HG03139 (cell line): ENCODE data around the gene RBM43.
A peak's percentile ranks its signal among the peaks of the same experiment; 100 is the strongest.
"Not testable (repeated sequence)": the region's sequence is repeated elsewhere in the genome, so short reads cannot be mapped to it uniquely, and the experiment has no call there.

Experiments used
- ATAC-seq: cut with Tn5 transposase; IDR thresholded peaks from one replicate; pipeline ENCODE4 v1.9.1; 2021; ENCODE audit not compliant: unreplicated experiment

Gene RBM43

DNA sequence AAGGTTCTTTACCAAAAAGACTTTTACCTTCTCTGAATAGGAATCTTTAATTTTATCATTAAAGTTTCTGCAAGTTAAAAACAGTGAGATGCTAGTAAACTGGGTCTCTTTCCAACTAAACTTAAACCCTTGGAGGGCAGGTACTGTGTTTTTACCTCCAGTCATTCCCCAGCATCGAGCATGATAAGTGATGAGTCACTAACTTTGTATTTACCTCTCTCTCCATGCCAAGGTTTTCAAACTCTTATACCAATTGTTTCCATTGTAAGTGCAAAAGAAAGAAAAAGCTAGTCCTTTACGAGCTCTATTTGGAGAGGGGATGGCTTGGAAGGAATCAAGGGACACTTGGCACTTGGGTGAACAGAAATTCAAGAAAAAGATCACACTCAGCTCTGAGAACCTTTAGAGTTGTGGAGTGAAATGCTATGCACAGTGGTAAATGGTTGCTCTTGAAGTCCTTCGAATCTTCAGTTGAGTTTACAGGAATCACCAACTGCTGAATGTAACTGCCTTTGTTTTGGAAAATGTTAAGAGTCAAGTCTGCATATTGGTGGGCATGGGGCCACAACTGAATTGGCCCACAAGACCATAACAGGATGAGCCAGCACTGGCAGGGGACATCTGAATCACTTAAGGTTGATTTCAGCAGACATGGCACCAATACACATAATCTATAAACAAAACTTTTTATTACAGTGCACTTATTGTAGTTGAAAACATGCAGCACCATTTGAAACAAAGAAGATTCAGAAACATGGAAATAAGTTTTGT lies 8.3 kb upstream of the RBM43 start:
- ATAC-seq = no peak

DNA sequence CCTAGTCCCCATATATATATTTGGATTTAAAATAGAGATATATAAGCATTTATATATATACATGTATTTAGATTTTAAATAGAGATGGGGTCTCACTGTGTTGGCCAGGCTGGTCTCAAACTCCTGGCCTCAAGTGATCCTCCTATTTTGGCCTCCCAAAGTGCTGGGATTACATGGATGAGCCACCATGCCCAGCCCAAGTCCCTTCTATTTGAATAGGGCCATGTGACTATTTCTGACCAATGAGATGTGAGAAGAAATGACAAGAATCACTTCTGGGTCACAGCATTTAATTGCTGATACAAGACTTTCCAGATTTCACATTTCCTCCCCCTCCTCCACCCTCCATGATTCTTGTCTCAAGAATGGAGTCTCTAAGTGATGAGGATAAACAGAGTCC lies 6.4 kb upstream of the RBM43 start:
- no peak for ATAC-seq

DNA sequence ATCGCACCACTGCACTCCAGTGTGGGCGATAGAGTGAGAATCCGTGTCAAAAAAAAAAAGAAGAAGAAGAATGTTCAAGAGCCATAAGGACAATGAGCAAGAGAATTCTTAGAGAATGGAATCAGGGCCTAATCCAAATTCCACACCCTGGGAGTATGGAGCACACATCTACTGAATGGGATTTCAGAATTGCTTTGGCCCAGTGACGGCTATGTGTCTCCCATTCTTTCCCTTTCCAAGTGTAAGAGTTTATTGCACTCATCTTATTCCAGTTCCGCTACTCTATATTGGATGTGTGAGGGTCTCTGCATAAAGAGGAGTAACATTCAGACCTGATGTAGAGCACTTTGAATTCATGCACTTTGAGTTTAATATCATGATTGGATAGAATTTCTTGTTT lies 5.9 kb upstream of the RBM43 start:
- ATAC-seq = no peak

DNA sequence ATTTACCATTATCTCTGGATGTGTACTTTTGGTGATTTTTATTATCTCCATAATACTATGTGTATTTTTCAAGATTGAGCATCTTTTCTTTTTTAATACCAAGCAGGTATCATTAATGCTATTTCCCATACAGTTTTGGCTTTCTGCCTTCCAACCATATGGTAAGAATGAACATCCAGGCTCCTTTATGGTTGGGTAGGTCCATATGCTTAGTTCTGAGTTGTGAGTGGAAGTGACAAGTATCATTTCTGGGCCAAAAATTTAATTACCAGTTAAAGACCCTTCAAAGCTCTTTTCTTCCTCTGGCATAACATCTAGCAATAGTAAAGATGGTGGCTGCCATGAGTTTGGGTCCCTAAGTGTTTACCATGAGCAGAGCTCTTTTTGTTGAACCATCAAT lies 4.3 kb upstream of the RBM43 start:
- no peak for ATAC-seq

DNA sequence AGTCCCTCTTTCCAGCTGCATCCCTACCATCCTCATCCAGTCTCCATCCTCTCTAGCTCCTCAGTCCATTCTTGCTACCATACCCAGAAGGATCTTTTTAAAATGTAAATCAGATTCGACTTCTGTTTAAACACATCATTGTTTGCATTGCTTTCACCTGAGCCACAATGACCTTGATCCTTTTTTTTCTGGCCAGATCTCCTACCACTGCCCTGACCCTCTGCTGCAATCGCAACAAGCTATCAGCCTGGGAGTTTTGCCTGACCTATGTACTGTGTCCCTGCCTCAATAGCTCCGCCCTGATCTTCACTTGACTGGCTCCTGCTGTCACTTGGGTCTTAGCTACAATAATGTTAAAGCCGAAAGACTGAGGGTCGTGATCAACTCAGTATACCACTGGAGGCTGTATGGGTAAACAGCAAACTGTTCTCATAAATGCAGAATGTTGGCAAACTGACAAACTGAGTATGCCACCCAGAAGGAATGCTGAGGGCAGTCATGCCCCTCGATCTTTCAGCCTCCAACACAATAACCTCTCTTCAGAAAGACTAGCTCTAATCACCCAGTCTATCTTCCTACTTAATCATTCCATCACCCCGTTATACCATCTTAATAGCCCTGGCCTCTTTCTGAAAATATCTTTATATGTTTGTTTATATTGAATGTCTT lies 2.6 kb upstream of the RBM43 start:
- ATAC-seq = no peak

DNA sequence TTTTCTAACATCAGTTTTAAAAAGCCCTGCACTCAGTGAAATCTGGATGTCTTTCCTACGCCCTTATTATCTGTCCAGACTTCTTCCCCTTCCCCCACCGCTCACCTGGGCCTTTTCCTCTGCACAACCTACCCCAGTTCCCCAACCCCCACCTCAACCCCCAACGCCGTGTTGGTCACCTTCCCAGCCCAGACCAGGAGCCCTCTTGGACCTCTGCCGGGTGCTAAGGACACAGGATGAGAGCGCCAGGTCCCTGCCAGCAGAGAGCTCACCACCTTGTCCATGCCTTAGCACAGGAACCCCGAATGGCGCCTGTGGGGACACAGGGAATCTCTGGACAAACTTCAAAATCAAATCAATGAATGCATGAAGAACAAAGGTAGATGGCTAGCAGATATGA lies 966 bp upstream of the RBM43 start:
- ATAC-seq = no peak

DNA sequence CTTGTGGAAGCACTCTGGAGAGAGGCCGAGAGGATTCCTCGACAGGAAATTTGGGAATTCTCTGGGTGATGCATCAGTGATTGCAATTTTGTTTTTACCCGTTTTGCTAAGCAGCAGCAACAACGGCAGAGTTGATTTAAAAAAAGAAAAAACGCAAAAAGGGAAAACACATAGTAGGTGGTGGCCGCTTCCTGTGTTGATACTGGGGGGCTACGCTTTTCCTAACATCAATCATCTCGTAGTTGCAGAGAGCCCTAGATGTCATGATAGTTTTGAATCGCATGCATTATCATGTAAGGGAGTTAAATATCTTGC lies 271 bp upstream of the RBM43 start:
- ATAC-seq = no peak

DNA sequence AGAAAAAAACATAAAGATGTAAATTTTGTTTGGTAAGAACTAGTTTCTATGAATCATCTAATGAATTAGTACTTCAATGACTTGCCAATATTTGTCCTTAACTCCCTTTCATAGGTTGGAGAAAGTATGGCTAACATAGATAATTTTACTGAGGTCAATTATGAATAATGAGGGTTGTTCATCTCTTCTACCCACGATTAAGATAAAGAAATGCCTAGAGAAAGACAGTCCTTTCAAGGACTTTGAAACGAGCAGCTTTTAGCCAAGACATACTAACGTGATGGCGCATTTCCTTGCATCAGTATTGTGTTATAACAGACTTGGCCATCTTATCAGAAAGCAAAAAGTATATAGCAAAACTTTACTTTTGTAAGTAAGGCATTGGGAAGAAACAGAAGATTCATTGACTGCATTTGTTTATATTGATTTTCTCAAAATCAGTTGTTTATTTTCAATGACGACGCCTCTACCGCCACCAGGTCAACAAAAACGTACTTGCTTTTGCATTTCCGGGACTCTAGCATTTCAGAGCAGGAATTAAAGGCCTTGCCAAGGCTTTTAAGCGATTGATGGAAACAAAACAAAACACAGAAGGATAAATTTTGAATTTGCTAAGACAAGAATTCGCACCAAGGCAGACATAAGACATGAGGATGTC lies 961 bp downstream of the RBM43 start:
- ATAC-seq = peak; percentile 15

DNA sequence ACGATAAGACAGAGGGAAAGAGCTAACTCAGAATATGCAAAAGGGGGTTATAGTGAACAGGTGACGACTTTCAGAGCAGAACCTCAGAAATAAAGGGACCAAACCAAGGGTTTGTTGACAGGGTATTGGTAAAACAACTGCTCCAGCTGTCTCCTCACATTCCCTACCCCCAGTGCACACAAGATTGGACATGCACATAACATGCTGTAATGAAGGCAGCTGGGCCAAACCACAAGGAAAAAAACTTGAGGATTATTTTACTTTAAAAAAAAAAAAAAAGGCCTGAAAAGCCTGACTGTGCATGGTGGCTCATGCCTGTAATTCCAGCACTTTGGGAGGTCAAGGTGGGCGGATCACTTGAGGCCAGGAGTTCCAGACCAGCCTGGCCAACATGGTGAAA lies 3.5 kb downstream of the RBM43 start:
- no peak for ATAC-seq

DNA sequence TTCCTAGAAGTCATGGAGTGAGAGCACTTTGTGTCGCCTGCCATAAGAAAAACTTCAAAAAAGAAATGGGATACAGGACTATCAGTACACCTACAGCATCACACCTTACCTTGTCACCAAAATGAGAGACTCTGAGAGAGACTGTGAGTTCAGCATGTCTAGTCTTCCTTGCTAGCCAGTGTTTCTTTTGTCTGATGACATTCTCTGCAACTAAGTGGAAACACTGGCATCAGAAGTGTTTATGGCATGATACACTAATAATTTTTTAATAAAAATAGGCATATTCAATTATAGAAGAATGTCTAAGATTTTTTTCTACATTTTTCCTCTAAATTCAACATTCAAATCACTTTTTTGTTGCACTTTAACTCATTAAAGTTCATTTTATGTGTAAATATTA lies 9.0 kb downstream of the RBM43 start:
- no peak for ATAC-seq

DNA sequence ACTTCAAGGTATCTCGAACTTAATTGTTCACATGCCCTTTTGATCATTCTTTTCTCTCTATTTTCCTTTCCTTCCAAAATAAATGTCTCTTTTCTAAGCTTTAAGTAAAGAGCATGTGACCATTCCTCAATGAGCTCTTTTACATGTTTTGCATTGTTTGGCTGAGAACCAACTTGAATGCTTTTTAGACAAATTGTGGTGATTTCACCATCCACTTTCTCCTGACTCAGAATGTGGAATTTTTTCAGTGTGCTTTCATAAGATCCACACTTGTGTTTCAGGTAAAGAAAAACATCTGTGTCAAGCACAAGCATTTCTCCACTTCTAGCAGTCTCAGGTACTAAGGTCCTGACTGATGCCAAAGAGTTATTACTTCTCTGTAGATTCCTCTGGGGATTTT lies 10.7 kb downstream of the RBM43 start:
- no peak for ATAC-seq

DNA sequence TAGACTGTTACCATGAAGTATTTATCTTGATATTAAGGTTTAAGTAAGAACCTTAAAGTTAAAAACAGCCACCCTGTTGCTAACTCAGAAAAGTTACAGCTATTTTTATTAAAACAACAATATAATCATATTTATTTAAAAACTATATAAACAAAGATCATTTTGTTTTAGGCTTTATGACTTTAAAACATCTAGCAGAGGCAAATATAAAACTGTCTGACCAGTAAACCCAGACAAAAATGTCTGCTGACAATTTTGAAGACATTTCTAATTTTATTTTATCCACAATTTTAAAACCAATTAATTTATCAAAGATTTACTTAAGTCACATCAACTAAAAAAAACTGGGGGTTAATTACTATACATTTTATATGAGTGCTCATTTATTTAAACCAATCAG lies 14.2 kb downstream of the RBM43 start:
- no peak for ATAC-seq

DNA sequence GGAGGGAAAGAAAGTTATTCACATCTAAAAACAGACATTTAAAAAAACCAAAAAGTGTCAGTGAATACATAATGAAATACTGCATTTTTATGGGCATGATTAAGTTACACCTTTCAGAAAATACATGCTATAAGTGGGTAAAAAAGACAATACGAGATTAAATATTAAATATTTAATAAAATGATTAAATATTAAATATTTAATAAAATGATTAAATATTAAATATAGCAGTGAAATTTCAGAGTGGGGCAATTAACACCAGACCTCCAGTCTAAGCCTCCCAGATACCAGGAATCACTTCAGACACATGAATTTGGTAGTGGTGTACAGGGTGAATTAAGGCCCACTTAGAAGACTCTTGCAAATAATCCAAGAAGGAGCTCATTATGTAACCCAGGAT lies 15.5 kb downstream of the RBM43 start:
- no peak for ATAC-seq

DNA sequence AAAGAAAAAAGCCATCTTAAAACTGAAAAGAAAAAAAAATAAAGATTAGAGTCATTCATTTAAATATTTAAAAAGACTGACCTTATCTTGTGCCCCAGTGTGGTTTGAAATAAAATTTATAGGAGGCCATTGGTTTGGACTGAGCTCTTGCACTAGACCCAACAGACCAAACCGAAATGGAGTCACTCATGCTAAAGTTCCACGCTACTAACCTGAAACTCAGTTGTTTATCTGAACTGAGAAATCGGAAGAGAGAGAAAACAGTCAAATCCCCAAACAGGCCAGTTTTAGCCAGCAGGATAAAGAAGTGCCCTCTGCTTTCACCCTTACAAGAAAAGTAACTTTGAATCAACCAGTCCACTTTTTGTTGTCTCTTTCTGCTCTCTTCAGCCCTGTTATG lies 18.2 kb downstream of the RBM43 start:
- no peak for ATAC-seq

DNA sequence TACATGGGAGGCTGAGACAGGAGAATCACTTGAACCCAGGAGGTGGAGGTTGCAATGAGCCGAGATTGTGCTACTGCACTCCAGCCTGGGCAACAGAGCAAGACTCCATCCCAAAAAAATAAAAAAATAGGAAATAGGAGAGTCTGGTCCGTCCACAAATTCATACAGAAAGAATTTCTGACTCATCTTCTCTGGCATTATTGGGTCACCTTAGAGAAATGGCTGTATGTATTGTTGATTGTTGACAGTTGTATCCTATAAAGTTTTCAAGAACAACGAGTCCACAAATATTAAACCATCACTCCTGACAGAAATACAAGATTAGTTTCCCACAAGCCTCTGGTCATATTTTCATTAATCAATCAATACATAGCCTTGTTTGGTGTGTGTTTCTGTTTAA lies 20.4 kb downstream of the RBM43 start:
- no peak for ATAC-seq

DNA sequence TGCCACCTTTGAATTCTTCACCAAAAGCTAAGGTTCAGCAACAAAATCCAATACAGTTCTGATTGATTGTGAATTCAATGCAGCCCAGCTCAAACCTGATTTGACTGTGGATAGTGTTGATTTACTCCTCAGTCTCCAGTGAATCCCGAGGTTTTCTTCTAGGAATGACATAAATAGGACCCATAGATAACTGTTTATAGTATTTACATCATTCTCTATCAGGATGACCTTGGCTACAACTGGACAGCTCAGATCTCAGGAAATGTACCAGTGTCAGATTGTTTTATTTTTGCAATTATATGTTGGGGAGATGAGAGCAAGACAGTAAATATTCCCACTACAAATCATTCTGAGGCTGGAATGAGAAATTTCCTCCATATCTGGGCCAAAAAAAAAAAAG lies 21.2 kb downstream of the RBM43 start:
- no peak for ATAC-seq

DNA sequence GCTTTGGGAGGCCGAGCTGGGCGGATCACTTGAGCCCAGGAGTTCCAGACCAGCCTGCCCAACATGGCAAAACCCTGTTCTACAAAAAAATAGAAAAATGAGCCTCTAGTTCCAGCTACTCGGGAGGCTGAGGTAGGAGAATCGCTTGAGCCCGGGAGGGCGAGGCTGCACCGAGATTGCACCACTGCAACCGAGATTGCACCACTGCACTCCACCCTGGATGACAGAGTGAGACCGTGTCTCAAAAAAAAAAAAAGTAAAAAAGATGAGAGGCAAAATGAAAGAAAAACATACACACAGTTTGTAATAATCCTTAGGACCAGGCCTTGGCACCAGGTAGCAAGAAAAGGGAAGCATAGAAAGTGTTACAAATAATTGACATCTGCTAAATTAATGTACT lies 22.0 kb downstream of the RBM43 start:
- no peak for ATAC-seq

DNA sequence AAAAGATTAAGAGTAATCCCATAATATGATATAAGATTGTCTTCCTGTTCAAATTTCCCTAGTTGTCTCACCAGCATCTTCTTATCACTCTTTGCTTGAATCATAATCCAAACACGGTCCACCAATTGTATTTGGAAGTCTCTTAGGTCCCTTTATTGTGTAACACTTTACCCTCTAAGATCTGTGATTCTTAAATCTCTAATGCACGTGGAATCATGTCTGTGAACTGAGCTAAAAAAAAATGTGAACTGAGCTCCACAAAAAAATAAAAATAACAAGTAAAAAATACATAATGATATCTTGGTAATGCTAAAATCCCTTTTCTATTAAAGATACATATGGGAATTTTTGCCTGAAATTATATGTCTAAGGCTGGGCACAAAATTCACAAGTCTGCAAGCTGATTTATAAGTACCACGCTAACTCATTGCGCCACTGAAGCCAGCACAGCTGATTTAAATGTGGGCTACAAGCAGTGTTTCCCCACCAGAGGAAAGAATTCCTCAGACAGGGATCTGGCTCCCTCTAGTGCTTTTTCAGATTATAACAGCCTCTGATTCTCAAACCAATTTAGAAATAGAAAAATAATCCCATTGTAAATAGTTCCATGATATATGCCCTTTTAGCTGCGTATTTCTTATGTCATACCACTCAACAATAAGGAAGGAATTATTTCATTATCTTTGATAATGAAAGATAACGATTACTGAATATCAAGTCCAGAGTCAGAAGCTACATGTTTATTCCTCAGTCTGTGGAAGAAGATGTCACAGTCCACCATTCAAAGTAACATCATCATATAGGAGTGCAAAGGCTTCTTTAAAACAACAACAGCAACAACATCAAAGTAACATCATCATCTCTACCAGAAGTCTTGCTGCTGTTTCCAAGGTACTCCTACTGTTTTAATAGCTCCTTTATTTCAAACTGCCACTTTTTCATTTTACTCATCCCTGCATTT lies 22.9 kb downstream of the RBM43 start:
- ATAC-seq = peak; percentile 73

DNA sequence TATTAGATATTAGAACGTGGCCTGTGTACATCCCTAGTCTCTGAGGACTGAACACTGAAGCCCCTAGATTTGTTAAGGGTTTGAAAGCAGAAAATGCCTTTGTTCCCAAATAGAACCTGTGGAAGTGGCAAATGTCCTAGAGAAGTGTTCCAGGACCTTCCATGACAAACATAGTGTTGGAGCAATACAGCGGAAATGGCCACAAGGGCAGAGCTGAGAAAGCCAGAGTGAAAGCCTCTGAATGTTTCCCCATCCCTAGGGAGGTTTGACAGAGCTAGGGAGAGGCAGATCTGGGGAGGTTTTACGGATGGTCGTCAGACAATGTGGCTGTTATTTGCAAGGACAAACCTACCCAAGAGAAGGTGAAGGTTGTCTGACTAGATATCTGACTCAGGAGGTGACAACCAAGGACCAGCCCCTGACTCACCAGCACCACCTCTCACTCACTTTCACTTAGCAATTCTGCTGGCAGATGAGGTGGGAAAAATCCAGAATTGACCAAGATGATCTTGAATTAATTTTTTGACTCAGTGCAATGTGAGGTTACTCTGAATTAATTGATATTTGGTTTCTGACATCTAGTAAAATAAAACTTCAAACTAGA lies 24.1 kb downstream of the RBM43 start:
- no peak for ATAC-seq

DNA sequence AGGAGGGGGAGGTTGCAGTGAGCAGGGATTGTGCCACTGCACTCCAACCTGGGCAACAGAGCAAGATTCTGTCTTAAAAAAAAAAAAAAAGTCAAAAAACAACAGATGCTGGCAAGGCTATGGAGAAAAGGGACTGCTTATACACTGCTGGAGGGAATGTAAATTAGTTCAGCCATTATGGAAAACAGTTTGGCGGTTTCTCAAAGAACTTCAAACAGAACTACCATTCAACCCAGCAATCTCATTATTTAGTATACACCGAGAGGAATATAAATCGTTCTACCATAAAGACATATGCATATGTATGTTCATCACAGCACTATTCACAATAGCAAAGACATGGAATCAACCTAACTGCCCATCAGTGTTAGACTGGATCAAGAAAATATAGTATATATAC lies 27.9 kb downstream of the RBM43 start:
- not testable (repeated sequence) for ATAC-seq

DNA sequence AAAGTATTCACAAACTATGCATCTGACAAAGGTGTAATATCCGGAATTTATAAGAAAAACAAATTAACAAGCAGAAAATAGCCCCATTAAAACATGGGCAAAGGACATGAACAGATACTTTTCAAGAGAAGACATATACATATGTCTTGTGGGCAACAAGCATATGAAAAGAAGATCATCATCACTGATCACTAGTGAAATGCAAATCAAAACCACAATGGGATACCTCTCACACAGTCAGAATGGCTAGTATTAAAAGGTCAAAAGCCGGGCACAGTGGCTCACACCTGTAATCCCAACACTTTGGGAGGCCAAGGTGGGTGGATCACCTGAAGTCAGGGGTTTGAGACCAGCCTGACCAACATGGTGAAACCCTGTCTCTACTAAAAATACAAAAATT lies 28.4 kb downstream of the RBM43 start:
- not testable (repeated sequence) for ATAC-seq
